ENCODE data around the gene NSUN7. TPM values are rescaled to one million over a fixed set of nuclear protein-coding genes. Genes with fewer than 3 reads are reported as not detected.
"Not testable (repeated sequence)": the region's sequence is repeated elsewhere in the genome, so short reads cannot be mapped to it uniquely, and the experiment has no call there.

Gene NSUN7
- total RNA-seq, 1 donor from 2014 or later, result 5.0 TPM

- H3K27ac ChIP-seq, result peak overlapping the region in 1 of 2 donors; percentile 47
- no peak overlapping the region for H3K4me3 ChIP-seq
- H3K36me3 ChIP-seq, result peaks cover 0 to 4% of the 10 kb centered on the region in 2 donors
- DNase-seq (ENCODE audit: low spot score in 2 of 2), result no peak
- no peaks in the 10 kb centered on the region for H3K27me3 ChIP-seq
- TF ChIP-seq CTCF (IDR thresholded peaks at IDR 0.05), result no peak
- H3K9me3 ChIP-seq, result no peaks in the 10 kb centered on the region
- peaks cover 0 to 4% of the 10 kb centered on the region in 2 donors for H3K4me1 ChIP-seq
- intact Hi-C loops (cut with DNase I), result no loop called here
Measured at GRCh38 chr4:40804598-40804997, 54.8 kb downstream of the NSUN7 start.

DNA sequence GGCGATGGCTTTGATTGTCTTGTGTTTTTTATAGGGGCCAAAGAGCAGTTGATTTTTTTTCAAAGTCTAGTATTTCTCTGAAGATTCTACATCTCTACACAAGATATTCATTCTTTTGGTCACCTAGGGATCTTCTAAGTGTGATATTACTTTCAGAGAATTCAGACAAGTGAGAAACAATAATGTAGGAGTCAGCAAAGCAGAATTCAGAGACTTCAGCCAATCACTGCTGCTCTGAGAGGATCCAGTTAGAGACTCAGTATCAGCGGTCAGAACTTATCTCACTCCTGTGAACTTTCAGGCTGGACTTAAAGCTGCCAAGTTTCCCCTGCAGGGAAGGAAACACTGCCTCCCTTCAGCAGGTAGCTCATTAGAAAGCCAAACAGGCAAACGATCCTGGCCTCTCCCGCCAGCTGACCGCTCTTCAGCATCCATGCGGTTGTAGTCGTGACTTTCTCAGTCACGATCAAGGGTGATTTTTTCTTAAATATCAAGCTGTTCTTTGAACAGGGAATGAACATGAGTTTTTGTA, 59.2 kb downstream of the NSUN7 start:
- DNase-seq (ENCODE audit: low spot score in 2 of 2), result no peak
- Histone ChIP-seq H3K36me3 (peaks cover 0 to 14% of the 10 kb centered on the region in 2 donors), H3K9me3 (no peaks in the 10 kb centered on the region), H3K27me3 (no peaks in the 10 kb centered on the region), H3K27ac (no peak overlapping the region), H3K4me3 (no peak overlapping the region), H3K4me1 (peaks cover 0 to 4% of the 10 kb centered on the region in 2 donors)
- intact Hi-C loops (cut with DNase I), result no loop called here
- no peak for TF ChIP-seq CTCF (IDR thresholded peaks at IDR 0.05)

DNA sequence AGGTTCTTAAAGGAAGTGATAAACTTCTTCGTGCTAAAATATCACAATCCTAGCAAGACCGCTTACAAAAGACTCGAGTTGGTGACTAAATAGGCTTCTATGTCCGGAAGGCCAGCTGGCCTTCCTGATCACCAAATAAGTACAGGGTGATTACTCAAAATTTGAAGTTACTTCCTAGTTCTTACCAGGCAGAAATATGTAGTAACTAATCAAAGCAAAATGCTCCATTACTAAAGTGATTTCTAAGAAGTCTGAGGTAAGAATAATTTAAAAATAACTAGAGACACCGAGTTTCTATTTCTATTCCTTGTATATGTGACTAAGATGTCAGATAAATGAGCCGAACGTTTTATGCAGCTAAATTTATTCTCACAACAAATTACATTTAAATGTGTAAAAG, 62.2 kb downstream of the NSUN7 start:
- peaks cover 10 to 34% of the 10 kb centered on the region in 2 donors for H3K36me3 ChIP-seq

DNA sequence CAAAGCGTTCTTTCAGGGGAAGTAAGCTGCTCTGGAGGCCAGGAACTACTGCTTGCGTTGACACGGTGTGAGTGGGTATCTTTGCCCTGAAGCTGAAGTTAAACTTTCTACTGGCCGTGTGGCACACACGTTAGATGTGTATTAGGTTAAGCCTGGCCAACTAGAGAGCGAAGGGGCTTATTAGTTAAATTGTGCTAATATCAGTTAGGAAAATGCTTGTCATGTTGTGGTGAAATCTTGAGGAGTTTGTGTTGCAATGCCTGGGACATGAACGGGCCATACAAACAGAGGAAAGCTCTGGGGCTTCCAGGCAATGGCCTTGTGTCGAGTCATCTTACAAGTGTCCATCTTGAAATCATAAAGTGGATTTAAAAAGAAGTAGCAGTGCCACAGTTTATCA, 62.6 kb downstream of the NSUN7 start:
- H3K27ac ChIP-seq, result peak overlapping the region; percentile 51 to 66
- intact Hi-C loops (cut with DNase I), result loop anchor here (2.0 kb wide), 1 partner anchor 66 kb away; no protein-coding TSS in a partner anchor
- no peaks in the 10 kb centered on the region for H3K27me3 ChIP-seq
- H3K4me1 ChIP-seq, result no peaks in the 10 kb centered on the region
- H3K9me3 ChIP-seq, result no peaks in the 10 kb centered on the region
- peaks cover 10 to 35% of the 10 kb centered on the region in 2 donors for H3K36me3 ChIP-seq
- no peak for DNase-seq (ENCODE audit: low spot score in 2 of 2)
- no peak for TF ChIP-seq CTCF (IDR thresholded peaks at IDR 0.05)
- no peak overlapping the region for H3K4me3 ChIP-seq

More for the DNA sequence above, 62.2 kb downstream of the NSUN7 start:
- no peak overlapping the region for H3K4me3 ChIP-seq
- no peaks in the 10 kb centered on the region for H3K9me3 ChIP-seq
- TF ChIP-seq CTCF (IDR thresholded peaks at IDR 0.05), result no peak
- intact Hi-C loops (cut with DNase I), result loop anchor here (2.0 kb wide), 1 partner anchor 67 kb away; no protein-coding TSS in a partner anchor
- no peaks in the 10 kb centered on the region for H3K4me1 ChIP-seq
- H3K27ac ChIP-seq, result peak overlapping the region; percentile 60 to 66
- no peak for DNase-seq (ENCODE audit: low spot score in 2 of 2)
- H3K27me3 ChIP-seq, result no peaks in the 10 kb centered on the region

GRCh38 chr4:40812856-40813255, 63.1 kb downstream of the NSUN7 start:
- Histone ChIP-seq H3K27ac (peak overlapping the region; percentile 51 to 66), H3K36me3 (peaks cover 10 to 39% of the 10 kb centered on the region in 2 donors), H3K4me1 (no peaks in the 10 kb centered on the region), H3K9me3 (no peaks in the 10 kb centered on the region), H3K27me3 (no peaks in the 10 kb centered on the region), H3K4me3 (no peak overlapping the region)
- intact Hi-C loops (cut with DNase I), result loop anchor here (2.0 kb wide), 1 partner anchor 66 kb away; no protein-coding TSS in a partner anchor
- no peak for TF ChIP-seq CTCF (IDR thresholded peaks at IDR 0.05)
- no peak for DNase-seq (ENCODE audit: low spot score in 2 of 2)

- not testable (repeated sequence) for H3K27me3 ChIP-seq; DNase-seq (ENCODE audit: low spot score in 2 of 2); H3K4me3 ChIP-seq; H3K27ac ChIP-seq; H3K9me3 ChIP-seq; H3K4me1 ChIP-seq
- intact Hi-C loops (cut with DNase I), result loop anchor here (5.0 kb wide), 1 partner anchor 65 kb away; no protein-coding TSS in a partner anchor
- H3K36me3 ChIP-seq, result peaks cover 28 to 57% of the 10 kb centered on the region in 2 donors
Measured at GRCh38 chr4:40817157-40817556, 67.4 kb downstream of the NSUN7 start.

All from ascending aorta (tissue), 2 donors.